ENCODE results near the gene RPL19. TPM values are rescaled to one million over a fixed set of nuclear protein-coding genes. Genes with fewer than 3 reads are reported as not detected.

Gene RPL19
- polyA plus RNA-seq, 1 donor (not counting 4 experiments of a cell fraction or from before 2014, with no cell fraction given), result 1,957 TPM

DNA sequence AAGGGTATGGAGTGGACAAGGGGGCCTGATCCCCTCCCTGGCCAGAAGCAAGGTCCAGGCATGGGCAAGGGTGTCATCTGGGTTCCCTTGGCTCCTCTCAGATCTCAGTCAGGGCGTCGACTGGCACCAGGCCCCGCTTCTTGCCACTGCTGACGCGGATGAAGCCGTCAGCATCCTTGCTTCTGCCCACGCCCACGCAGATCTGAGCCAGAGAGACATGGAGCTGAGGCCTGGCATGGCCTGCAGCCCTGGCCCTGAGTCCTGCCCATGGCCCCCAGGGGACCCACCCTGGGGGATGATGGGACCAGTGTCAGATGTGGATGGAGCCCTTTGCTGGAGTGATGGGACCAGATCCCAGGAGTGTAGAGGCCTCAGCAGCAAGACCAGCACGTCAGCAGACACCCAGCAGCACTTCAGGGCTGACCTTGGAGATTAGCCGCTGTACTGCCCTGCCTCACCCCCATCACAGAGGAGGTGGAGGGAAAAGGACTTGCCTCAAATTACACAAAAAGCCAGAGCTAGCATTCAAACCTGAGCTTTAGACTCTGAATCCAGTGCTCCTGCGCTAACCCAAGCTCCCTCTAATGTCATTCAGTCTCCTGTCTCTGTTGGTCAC, 12.2 kb downstream of the RPL19 start:
- H3K9ac ChIP-seq (ENCODE audit: control insufficient read depth, extremely low read depth, insufficient read depth, low read length), result no peak overlapping the region
- dilution Hi-C loops (cut with MboI; ENCODE audit: extremely low pct_ligation_motif_present, low sequenced_read_pairs), result no loop called here
- H3K27me3 ChIP-seq (ENCODE audit: control insufficient read depth, extremely low read depth, insufficient read depth, low read length), result peaks cover 44% of the 10 kb centered on the region
- H3K4me2 ChIP-seq (ENCODE audit: control insufficient read depth, extremely low read depth, insufficient read depth, low read depth, low read length), result no peak overlapping the region
- FAIRE-seq, result no peak
- peaks cover 10% of the 10 kb centered on the region for H3K4me1 ChIP-seq (ENCODE audit: control insufficient read depth, extremely low read depth, insufficient read depth, low read length)
- no peaks in the 10 kb centered on the region for H3K36me3 ChIP-seq (ENCODE audit: control insufficient read depth in 2 of 2, extremely low read depth in 1 of 2, insufficient read depth in 2 of 2, low read length in 2 of 2)
- no peak for DNase-seq (ENCODE audit: low read depth, low spot score)
- no peaks in the 10 kb centered on the region for H4K20me1 ChIP-seq (ENCODE audit: control insufficient read depth, extremely low read depth, insufficient read depth, low read length)
- no peak overlapping the region for H3K27ac ChIP-seq (ENCODE audit: control insufficient read depth, insufficient read depth, low read length)
- H3K79me2 ChIP-seq (ENCODE audit: control insufficient read depth, insufficient read depth, low read length), result no peaks in the 10 kb centered on the region
- no peaks in the 10 kb centered on the region for H3K9me1 ChIP-seq (ENCODE audit: control insufficient read depth, extremely low read depth, insufficient read depth, low read length)
- no peak overlapping the region for H3K4me3 ChIP-seq (ENCODE audit: control insufficient read depth in 2 of 3, extremely low read depth in 1 of 3, insufficient read depth in 2 of 3, low read depth in 1 of 3, low read length in 3 of 3)
- TF ChIP-seq EZH2 (IDR thresholded peaks at IDR 0.05; ENCODE audit: low read length) (no peak), CTCF (optimal IDR thresholded peaks at IDR 0.05 in 1 of 3, IDR thresholded peaks at IDR 0.05 in 1 of 3, conservative IDR thresholded peaks at IDR 0.05 in 1 of 3; ENCODE audit: extremely low read depth in 1 of 3, insufficient read depth in 2 of 3, low read length in 3 of 3) (no peak)
- no peak overlapping the region for H2AFZ ChIP-seq (ENCODE audit: control insufficient read depth, low read length)
- no peaks in the 10 kb centered on the region for H3K9me3 ChIP-seq (ENCODE audit: control insufficient read depth, low read depth, low read length)

DNA sequence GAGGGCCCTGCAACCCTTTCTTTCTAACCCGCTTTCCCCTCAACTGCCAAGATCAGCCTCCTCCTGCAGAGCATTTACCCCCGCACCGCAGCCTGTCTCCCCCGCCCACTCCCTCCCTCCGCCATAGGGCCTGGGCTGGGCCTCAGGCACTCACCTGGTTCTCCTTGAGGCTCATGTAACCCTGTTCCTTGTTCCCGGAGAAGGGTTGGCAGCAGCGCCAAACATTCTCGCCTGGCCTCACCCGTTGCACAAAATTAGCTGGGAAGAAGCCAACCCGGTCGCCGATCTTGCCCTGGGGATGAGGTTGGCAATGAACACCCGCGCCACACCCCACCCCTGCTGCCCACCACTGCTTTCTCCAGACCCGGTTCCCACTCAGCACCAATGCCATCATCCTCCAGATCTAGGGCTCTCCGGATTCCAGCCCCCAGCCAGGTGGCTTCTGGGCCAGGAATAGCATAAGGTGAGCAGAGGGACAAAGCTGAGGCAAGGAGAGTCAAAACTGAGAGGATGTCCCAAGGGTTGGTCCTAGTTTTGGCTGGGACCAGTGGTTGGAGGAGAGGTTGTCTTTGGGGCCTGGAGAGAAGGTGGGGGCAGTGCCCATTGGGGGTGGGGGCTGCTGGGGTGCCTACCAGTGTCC, 12.9 kb downstream of the RPL19 start:
- Histone ChIP-seq H3K9me3 (ENCODE audit: control insufficient read depth, low read depth, low read length) (no peaks in the 10 kb centered on the region), H3K4me2 (ENCODE audit: control insufficient read depth, extremely low read depth, insufficient read depth, low read depth, low read length) (no peak overlapping the region), H3K4me3 (ENCODE audit: control insufficient read depth in 2 of 3, extremely low read depth in 1 of 3, insufficient read depth in 2 of 3, low read depth in 1 of 3, low read length in 3 of 3) (no peak overlapping the region), H2AFZ (ENCODE audit: control insufficient read depth, low read length) (no peak overlapping the region), H3K4me1 (ENCODE audit: control insufficient read depth, extremely low read depth, insufficient read depth, low read length) (peaks cover 10% of the 10 kb centered on the region), H3K9me1 (ENCODE audit: control insufficient read depth, extremely low read depth, insufficient read depth, low read length) (no peaks in the 10 kb centered on the region), H3K27me3 (ENCODE audit: control insufficient read depth, extremely low read depth, insufficient read depth, low read length) (peaks cover 42% of the 10 kb centered on the region), H3K36me3 (ENCODE audit: control insufficient read depth in 2 of 2, extremely low read depth in 1 of 2, insufficient read depth in 2 of 2, low read length in 2 of 2) (no peaks in the 10 kb centered on the region), H3K9ac (ENCODE audit: control insufficient read depth, extremely low read depth, insufficient read depth, low read length) (no peak overlapping the region), H3K27ac (ENCODE audit: control insufficient read depth, insufficient read depth, low read length) (no peak overlapping the region), H4K20me1 (ENCODE audit: control insufficient read depth, extremely low read depth, insufficient read depth, low read length) (no peaks in the 10 kb centered on the region), H3K79me2 (ENCODE audit: control insufficient read depth, insufficient read depth, low read length) (no peaks in the 10 kb centered on the region)
- TF ChIP-seq EZH2 (IDR thresholded peaks at IDR 0.05; ENCODE audit: low read length), result no peak
- DNase-seq (ENCODE audit: low read depth, low spot score), result no peak
- no peak for FAIRE-seq
- dilution Hi-C loops (cut with MboI; ENCODE audit: extremely low pct_ligation_motif_present, low sequenced_read_pairs), result no loop called here

Measured in keratinocyte (primary cell).